SK-N-SH (cell line): ENCODE data around the gene FXR1. TPM values are rescaled to one million over a fixed set of nuclear protein-coding genes. Genes with fewer than 3 reads are reported as not detected.

Source experiments
- CTCF ChIA-PET: fragments of 300-600, 350-600 bp; formaldehyde crosslinking; extraction: SDS; loops from one replicate; lab custom pipeline; 2021; lab: Yijun Ruan, JAX
- POLR2A ChIA-PET: fragments of 350-600 bp; sonication (Branson Sonifier 250); formaldehyde crosslinking; extraction: SDS; loops from one replicate; lab custom pipeline; 2020; ENCODE audit warnings: antibody characterized with exemption, inconsistent platforms; lab: Yijun Ruan, JAX
- DNase-seq: peaks from one replicate; pipeline ENCODE4 v3.0.0; 2012
- H2AFZ ChIP-seq: fragments of 200-600 bp; sonication (generic); 2 replicates; pipeline ENCODE4 v1.8.1; 2016; ENCODE audit warnings: antibody characterized with exemption, mild to moderate bottlenecking, low read depth
- H3F3A ChIP-seq: fragments of 200-600 bp; sonication (generic); replicated peaks from 2 replicates; pipeline ENCODE3; 2016; ENCODE audit warnings: antibody characterized with exemption, mild to moderate bottlenecking; ENCODE audit not compliant: insufficient read depth
- H3K27ac ChIP-seq, 2 experiments: fragments of 200-500 bp in 1 of 2; fragments of 200-600 bp in 1 of 2; sonication (Bioruptor generic) in 1 of 2; sonication (generic), shearing (Covaris generic) in 1 of 2; 2 replicates each; pipeline versions ENCODE4 v1.5.1 to v1.6.1; 2014 to 2016; ENCODE audit warnings: low read depth in 2 of 2, inconsistent platforms in 1 of 2, low read length in 1 of 2, mild to moderate bottlenecking in 1 of 2, mixed read lengths in 1 of 2
- H3K27me3 ChIP-seq: fragments of 200-600 bp; sonication (generic), shearing (Covaris generic); 2 replicates; pipeline ENCODE4 v1.6.1; 2016; ENCODE audit warnings: mixed run types; ENCODE audit not compliant: insufficient read depth
- H3K36me3 ChIP-seq, 2 experiments: fragments of 200-500 bp in 1 of 2; fragments of 200-600 bp in 1 of 2; sonication (Bioruptor generic) in 1 of 2; sonication (generic) in 1 of 2; replicated peaks in 1 of 2; 2 replicates each; pipeline versions ENCODE3 to v1.5.1; 2014 to 2016; ENCODE audit warnings: low read length in 1 of 2, mild to moderate bottlenecking in 1 of 2; ENCODE audit not compliant: insufficient read depth in 2 of 2, control insufficient read depth in 1 of 2
- H3K4me1 ChIP-seq, 2 experiments: fragments of 200-500 bp in 1 of 2; fragments of 200-600 bp in 1 of 2; sonication (Bioruptor generic) in 1 of 2; sonication (generic), shearing (Covaris generic) in 1 of 2; 2 replicates each; pipeline versions ENCODE4 v1.5.1 to v1.6.1; 2014 to 2016; ENCODE audit warnings: low read depth in 1 of 2, low read length in 1 of 2, mixed run types in 1 of 2; ENCODE audit not compliant: insufficient read depth in 2 of 2, control insufficient read depth in 1 of 2
- H3K4me2 ChIP-seq: fragments of 200-600 bp; sonication (generic), shearing (Covaris generic); 2 replicates; pipeline ENCODE4 v1.6.1; 2017; ENCODE audit warnings: mixed run types
- H3K4me3 ChIP-seq, 2 experiments: fragments of 200-500 bp in 1 of 2; fragments of 200-600 bp in 1 of 2; sonication (Bioruptor generic) in 1 of 2; sonication (generic), shearing (Covaris generic) in 1 of 2; 2 replicates each; pipeline versions ENCODE4 v1.5.1 to v1.8.1; 2014 to 2016; ENCODE audit warnings: low read depth in 2 of 2, inconsistent platforms in 1 of 2, low read length in 1 of 2, mild to moderate bottlenecking in 1 of 2, mixed read lengths in 1 of 2, moderate library complexity in 1 of 2
- H3K79me2 ChIP-seq: fragments of 200-600 bp; sonication (generic); 2 replicates; pipeline ENCODE4 v1.8.1; 2017; ENCODE audit warnings: mild to moderate bottlenecking; ENCODE audit not compliant: insufficient read depth
- H3K9ac ChIP-seq: fragments of 200-600 bp; sonication (generic); 2 replicates; pipeline ENCODE4 v1.6.1; 2017; ENCODE audit warnings: mixed run types
- H3K9me2 ChIP-seq: fragments of 200-600 bp; sonication (generic); 2 replicates; pipeline ENCODE4 v1.6.1; 2017; ENCODE audit warnings: mixed run types
- H3K9me3 ChIP-seq: fragments of 200-600 bp; sonication (generic); 2 replicates; pipeline ENCODE4 v1.6.1; 2017; ENCODE audit warnings: mixed run types, mild to moderate bottlenecking, moderate library complexity
- H4K20me1 ChIP-seq: fragments of 200-600 bp; sonication (generic); 2 replicates; pipeline ENCODE4 v1.6.1; 2017; ENCODE audit warnings: mild to moderate bottlenecking, mixed run types; ENCODE audit not compliant: insufficient read depth
- CTCF ChIP-seq: fragments of 200-600 bp; sonication (generic); IDR thresholded peaks from 2 replicates; pipeline ENCODE4 v1.6.1; 2017; ENCODE audit warnings: antibody characterized with exemption, mild to moderate bottlenecking, moderate library complexity
- EZH2phosphoT487 ChIP-seq: fragments of 200-600 bp; sonication (generic); IDR thresholded peaks from 2 replicates; pipeline ENCODE4 v1.6.1; 2017; ENCODE audit warnings: low read depth, mixed run types, mild to moderate bottlenecking, antibody characterized with exemption, moderate library complexity, borderline replicate concordance
- FOSL2 ChIP-seq: IDR thresholded peaks from 2 replicates; pipeline ENCODE4 v1.4.0; 2012; ENCODE audit warnings: low read depth, mild to moderate bottlenecking, moderate library complexity, borderline replicate concordance
- FOXJ3 ChIP-seq: sonication (generic); formaldehyde crosslinking; IDR thresholded peaks from 2 replicates; pipeline ENCODE4 v1.5.1; 2020; ENCODE audit warnings: mild to moderate bottlenecking, missing genetic modification reagents
- MAX ChIP-seq: IDR thresholded peaks from 2 replicates; pipeline ENCODE4 v1.4.0; 2012; ENCODE audit warnings: low read depth
- MXI1 ChIP-seq: IDR thresholded peaks from 2 replicates; pipeline ENCODE4 v1.6.1; 2012; ENCODE audit warnings: mild to moderate bottlenecking, low read depth, low read length, improper control_type of control experiment
- NFIC ChIP-seq: IDR thresholded peaks from 2 replicates; pipeline ENCODE4 v1.4.0; 2012; ENCODE audit warnings: borderline replicate concordance
- PBX3 ChIP-seq: IDR thresholded peaks from 2 replicates; pipeline ENCODE4; 2012
- RXRA ChIP-seq: IDR thresholded peaks from 2 replicates; pipeline ENCODE4 v1.4.0; 2012; ENCODE audit warnings: low read depth, mild to moderate bottlenecking, borderline replicate concordance
- SMC3 ChIP-seq: IDR thresholded peaks from 2 replicates; pipeline ENCODE4 v1.6.1; 2012; ENCODE audit warnings: low read depth, low read length, improper control_type of control experiment
- TAF1 ChIP-seq: IDR thresholded peaks from 2 replicates; pipeline ENCODE4 v1.6.1; 2012; ENCODE audit warnings: low read depth, mild to moderate bottlenecking, low read length, moderate library complexity, borderline replicate concordance
- TEAD4 ChIP-seq: IDR thresholded peaks from 2 replicates; pipeline ENCODE4 v1.4.0; 2012; ENCODE audit warnings: mild to moderate bottlenecking, borderline replicate concordance; ENCODE audit not compliant: insufficient read depth
- USF1 ChIP-seq: IDR thresholded peaks from 2 replicates; pipeline ENCODE4 v1.4.0; 2012; ENCODE audit warnings: low read depth, borderline replicate concordance
- USF2 ChIP-seq: fragments of 150-350 bp; IDR thresholded peaks from 2 replicates; pipeline ENCODE4 v1.6.1; 2017; ENCODE audit warnings: antibody characterized with exemption, low read length, low read depth, borderline replicate concordance
- polyA plus RNA-seq, 3 experiments: library from polyadenylated mRNA; depleted of rRNA; stranded (reverse); fragments of >200 nt; gene quantifications; 2 replicates each; pipeline ENCODE4 v1.2.3, GENCODE V29; 2012

The FXR1 gene
- polyA plus RNA-seq, 1 of the 3 experiments (the other 2 are of a cell fraction) = 114 TPM

GRCh38 chr3:180922242-180922641 lies 9.8 kb downstream of the FXR1 start:
- no peak overlapping the region for H3K4me3 ChIP-seq
- no peak overlapping the region for H3K9ac ChIP-seq
- no peaks in the 10 kb centered on the region for H3K9me3 ChIP-seq
- H4K20me1 ChIP-seq = peaks cover 98% of the 10 kb centered on the region
- H3K27me3 ChIP-seq = no peaks in the 10 kb centered on the region
- no peak overlapping the region for H2AFZ ChIP-seq
- TF ChIP-seq USF2 (no peak), MAX (no peak), FOSL2 (no peak), MXI1 (no peak), TAF1 (no peak), USF1 (no peak), PBX3 (no peak), SMC3 (no peak), NFIC (no peak), TEAD4 (no peak), EZH2phosphoT487 (no peak), FOXJ3 (no peak), RXRA (no peak), CTCF (no peak)
- H3K4me2 ChIP-seq = no peak overlapping the region
- H3K36me3 ChIP-seq = peaks cover 2 to 19% of the 10 kb centered on the region in 2 experiments
- ChIA-PET CTCF (no interaction called here), POLR2A (no interaction called here)
- no peaks in the 10 kb centered on the region for H3K9me2 ChIP-seq
- H3K79me2 ChIP-seq = peaks cover 99% of the 10 kb centered on the region
- H3K27ac ChIP-seq = no peak overlapping the region
- H3K4me1 ChIP-seq = no peaks in the 10 kb centered on the region; a peak in 1 of 4 replicates
- DNase-seq = no peak
- peaks cover 5% of the 10 kb centered on the region for H3F3A ChIP-seq
